ENCODE results near the gene CCDC33.

- no peak for TF ChIP-seq CTCF (IDR thresholded peaks at IDR 0.05)
- TF ChIP-seq IRF2 (CRISPR knock-in tag; IDR thresholded peaks at IDR 0.05; ENCODE audit: borderline replicate concordance, low read depth): no peak
- TF ChIP-seq NR3C1 (CRISPR knock-in tag; conservative IDR thresholded peaks at IDR 0.05; ENCODE audit: low read depth): no peak
- no peak for TF ChIP-seq ZSCAN18 (CRISPR knock-in tag; IDR thresholded peaks at IDR 0.05)
- TF ChIP-seq, protein P1, sequence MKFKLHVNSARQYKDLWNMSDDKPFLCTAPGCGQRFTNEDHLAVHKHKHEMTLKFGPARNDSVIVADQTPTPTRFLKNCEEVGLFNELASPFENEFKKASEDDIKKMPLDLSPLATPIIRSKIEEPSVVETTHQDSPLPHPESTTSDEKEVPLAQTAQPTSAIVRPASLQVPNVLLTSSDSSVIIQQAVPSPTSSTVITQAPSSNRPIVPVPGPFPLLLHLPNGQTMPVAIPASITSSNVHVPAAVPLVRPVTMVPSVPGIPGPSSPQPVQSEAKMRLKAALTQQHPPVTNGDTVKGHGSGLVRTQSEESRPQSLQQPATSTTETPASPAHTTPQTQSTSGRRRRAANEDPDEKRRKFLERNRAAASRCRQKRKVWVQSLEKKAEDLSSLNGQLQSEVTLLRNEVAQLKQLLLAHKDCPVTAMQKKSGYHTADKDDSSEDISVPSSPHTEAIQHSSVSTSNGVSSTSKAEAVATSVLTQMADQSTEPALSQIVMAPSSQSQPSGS (CRISPR knock-in tag; IDR thresholded peaks at IDR 0.05; ENCODE audit: borderline replicate concordance, low read depth): no peak
- TF ChIP-seq, protein P2, sequence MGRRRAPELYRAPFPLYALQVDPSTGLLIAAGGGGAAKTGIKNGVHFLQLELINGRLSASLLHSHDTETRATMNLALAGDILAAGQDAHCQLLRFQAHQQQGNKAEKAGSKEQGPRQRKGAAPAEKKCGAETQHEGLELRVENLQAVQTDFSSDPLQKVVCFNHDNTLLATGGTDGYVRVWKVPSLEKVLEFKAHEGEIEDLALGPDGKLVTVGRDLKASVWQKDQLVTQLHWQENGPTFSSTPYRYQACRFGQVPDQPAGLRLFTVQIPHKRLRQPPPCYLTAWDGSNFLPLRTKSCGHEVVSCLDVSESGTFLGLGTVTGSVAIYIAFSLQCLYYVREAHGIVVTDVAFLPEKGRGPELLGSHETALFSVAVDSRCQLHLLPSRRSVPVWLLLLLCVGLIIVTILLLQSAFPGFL (CRISPR knock-in tag; IDR thresholded peaks at IDR 0.05; ENCODE audit: borderline replicate concordance): no peak
- TF ChIP-seq AR (CRISPR knock-in tag; IDR thresholded peaks at IDR 0.05): no peak
- no peak for TF ChIP-seq ZBTB43 (CRISPR knock-in tag; IDR thresholded peaks at IDR 0.05)
- TF ChIP-seq ATF1 (CRISPR knock-in tag; IDR thresholded peaks at IDR 0.05): no peak
- no peak for TF ChIP-seq CREM (CRISPR knock-in tag; IDR thresholded peaks at IDR 0.05)
- TF ChIP-seq OVOL2 (CRISPR knock-in tag; IDR thresholded peaks at IDR 0.05; ENCODE audit: borderline replicate concordance): no peak
- TF ChIP-seq TCF7 (CRISPR knock-in tag; IDR thresholded peaks at IDR 0.05; ENCODE audit: low read depth): no peak
- no peak for TF ChIP-seq E2F5 (CRISPR knock-in tag; IDR thresholded peaks at IDR 0.05)
- TF ChIP-seq, protein P3, sequence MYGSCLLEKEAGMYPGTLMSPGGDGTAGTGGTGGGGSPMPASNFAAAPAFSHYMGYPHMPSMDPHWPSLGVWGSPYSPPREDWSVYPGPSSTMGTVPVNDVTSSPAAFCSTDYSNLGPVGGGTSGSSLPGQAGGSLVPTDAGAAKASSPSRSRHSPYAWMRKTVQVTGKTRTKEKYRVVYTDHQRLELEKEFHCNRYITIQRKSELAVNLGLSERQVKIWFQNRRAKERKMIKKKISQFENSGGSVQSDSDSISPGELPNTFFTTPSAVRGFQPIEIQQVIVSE (CRISPR knock-in tag; IDR thresholded peaks at IDR 0.05; ENCODE audit: borderline replicate concordance): no peak
Observed at GRCh38 chr15:74304431-74304830, 68.3 kb downstream of the CCDC33 start.

Data from WTC11 (cell line).